Osteoblast (primary cell): ENCODE data around the gene E2F1. TPM values are rescaled to one million over a fixed set of nuclear protein-coding genes. Genes with fewer than 3 reads are reported as not detected.

Experiments
- DNase-seq: peaks from one replicate; pipeline ENCODE4 v3.0.0; 2011; ENCODE audit warnings: low spot score, mixed read lengths; ENCODE audit not compliant: insufficient read length; ENCODE audit errors: missing footprints
- H2AFZ ChIP-seq: 2 replicates; pipeline ENCODE4 v1.6.0; 2011; ENCODE audit warnings: mild to moderate bottlenecking, low read length
- H3K27ac ChIP-seq: 2 replicates; pipeline ENCODE4 v1.5.1; 2011; ENCODE audit warnings: mild to moderate bottlenecking, low read depth, low read length, moderate library complexity
- H3K27me3 ChIP-seq: 2 replicates; pipeline ENCODE4 v1.6.0; 2012; ENCODE audit warnings: mild to moderate bottlenecking, control low read depth, inconsistent platforms, low read length, moderate library complexity; ENCODE audit not compliant: insufficient read depth
- H3K36me3 ChIP-seq: 2 replicates; pipeline ENCODE4 v1.5.1; 2011; ENCODE audit warnings: mild to moderate bottlenecking, low read length, control low read depth, moderate library complexity; ENCODE audit not compliant: insufficient read depth
- H3K4me1 ChIP-seq: 2 replicates; pipeline ENCODE4 v1.5.1; 2011; ENCODE audit warnings: mild to moderate bottlenecking, low read length, control low read depth, moderate library complexity; ENCODE audit not compliant: insufficient read depth
- H3K4me2 ChIP-seq: 2 replicates; pipeline ENCODE4 v1.6.0; 2011; ENCODE audit warnings: mild to moderate bottlenecking, low read length; ENCODE audit not compliant: insufficient read depth
- H3K4me3 ChIP-seq: fragments of 200-600 bp; sonication (generic); 3 replicates; pipeline ENCODE4 v1.5.1; 2012; ENCODE audit warnings: mild to moderate bottlenecking, low read length, inconsistent platforms; ENCODE audit not compliant: insufficient read depth
- H3K79me2 ChIP-seq: 2 replicates; pipeline ENCODE4 v1.6.0; 2012; ENCODE audit warnings: mild to moderate bottlenecking, low read length, control low read depth, inconsistent platforms; ENCODE audit not compliant: insufficient read depth
- H3K9me3 ChIP-seq: 2 replicates; pipeline ENCODE4 v1.5.1; 2011; ENCODE audit warnings: low read depth, low read length, control low read depth
- H4K20me1 ChIP-seq: 2 replicates; pipeline ENCODE4 v1.6.0; 2012; ENCODE audit warnings: mild to moderate bottlenecking, low read length, control low read depth; ENCODE audit not compliant: insufficient read depth
- total RNA-seq: library from RNA; depleted of rRNA; stranded (reverse); fragments of >200 nt; gene quantifications from 2 replicates; pipeline ENCODE4 v1.2.3, GENCODE V29; 2012
- TF ChIP-seq, protein P1 (sequence below): IDR thresholded peaks from 2 replicates; pipeline ENCODE4 v1.5.1; 2011; ENCODE audit warnings: mild to moderate bottlenecking, low read depth, low read length, moderate library complexity; ENCODE audit errors: extremely low read depth

E2F1 gene
- total RNA-seq, 1 donor: 1.4 TPM

DNA sequence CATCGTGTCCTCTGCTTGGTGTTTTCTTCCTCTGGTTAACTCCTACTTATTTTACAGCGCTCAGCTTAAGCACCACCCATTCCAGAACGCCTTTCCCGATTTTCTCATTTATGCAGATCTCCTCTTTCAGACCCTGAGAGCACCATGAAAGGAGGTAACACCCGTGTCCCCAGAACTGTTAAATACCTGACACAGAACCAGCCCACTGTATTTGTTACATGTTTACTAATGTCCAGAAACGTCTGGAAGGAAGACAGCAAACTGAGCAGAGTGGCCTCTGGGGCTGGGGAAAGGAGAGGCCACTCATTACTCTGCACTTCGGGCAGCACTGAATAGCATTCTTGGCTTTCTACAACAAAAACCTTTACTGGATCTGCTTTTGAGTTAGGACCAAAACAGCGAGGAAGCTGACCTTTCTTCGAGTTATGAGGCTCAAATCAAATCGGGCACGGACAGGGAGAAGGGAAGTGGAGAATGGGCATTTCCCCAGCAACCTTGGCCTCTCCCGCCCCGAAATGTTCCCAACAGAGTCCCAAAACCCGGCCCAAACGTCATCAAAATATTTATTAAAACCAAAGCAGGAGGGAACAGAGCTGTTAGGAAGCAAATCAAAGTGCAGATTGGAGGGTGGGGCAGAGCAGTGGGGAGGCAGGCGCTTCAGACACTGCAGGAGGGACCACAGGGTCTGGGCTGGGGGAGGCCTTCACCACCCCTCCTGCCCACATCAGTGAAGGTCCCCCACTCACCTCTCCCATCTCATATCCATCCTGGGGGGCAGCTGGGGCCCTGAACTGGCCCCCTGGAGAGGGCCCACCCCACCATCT, 10.8 kb downstream of the E2F1 start:
- TF ChIP-seq, protein P1, sequence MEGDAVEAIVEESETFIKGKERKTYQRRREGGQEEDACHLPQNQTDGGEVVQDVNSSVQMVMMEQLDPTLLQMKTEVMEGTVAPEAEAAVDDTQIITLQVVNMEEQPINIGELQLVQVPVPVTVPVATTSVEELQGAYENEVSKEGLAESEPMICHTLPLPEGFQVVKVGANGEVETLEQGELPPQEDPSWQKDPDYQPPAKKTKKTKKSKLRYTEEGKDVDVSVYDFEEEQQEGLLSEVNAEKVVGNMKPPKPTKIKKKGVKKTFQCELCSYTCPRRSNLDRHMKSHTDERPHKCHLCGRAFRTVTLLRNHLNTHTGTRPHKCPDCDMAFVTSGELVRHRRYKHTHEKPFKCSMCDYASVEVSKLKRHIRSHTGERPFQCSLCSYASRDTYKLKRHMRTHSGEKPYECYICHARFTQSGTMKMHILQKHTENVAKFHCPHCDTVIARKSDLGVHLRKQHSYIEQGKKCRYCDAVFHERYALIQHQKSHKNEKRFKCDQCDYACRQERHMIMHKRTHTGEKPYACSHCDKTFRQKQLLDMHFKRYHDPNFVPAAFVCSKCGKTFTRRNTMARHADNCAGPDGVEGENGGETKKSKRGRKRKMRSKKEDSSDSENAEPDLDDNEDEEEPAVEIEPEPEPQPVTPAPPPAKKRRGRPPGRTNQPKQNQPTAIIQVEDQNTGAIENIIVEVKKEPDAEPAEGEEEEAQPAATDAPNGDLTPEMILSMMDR: no peak
- peaks cover 13% of the 10 kb centered on the region for H4K20me1 ChIP-seq

DNA sequence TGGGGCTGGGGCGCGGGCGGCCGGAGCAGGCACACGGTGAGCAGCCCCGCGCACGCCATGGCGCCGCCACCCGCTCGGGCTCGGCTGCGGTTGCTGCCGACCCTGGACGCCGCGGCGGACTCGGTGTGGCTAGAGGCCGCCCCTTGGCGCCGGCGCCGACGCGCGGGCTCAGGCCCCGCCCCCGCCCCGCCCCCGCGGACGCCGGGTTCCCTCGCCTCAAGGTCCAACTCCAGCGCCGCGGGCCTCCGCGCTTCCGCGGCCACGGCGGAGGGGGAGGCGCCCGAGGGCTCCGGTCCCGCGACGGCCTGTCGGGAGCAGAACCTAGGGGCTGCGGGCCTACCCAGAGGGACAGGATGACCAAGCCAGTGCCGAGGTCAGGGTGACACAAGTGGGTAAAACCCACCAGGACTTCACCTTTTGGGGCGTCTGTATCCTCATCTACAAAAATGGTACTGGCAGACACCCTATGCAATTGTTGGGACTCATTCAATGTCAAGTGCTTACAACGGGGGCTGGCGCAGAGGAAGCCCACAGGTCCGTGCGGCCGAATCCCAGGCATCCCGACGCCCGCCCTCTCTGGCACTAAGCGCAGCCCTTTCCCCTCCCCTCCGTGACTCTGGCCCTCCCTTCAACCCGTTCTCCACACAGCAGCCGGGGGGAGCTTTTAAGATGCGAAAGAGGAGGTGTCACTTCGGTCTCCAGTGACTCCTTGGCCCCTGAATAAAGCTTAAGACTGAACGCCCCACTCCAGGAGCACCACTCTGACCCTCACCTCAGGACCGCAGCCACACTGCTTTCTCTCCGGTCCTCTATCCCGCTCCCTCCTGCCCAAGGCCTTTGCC, 11.7 kb downstream of the E2F1 start, which contains the start of gene NECAB3:
Gene NECAB3, minus strand, starts transcription at position 135 of the 842 bp plus-strand sequence. Its CDS starts 76 bp downstream, at position 59.
- peaks cover 19% of the 10 kb centered on the region for H3K36me3 ChIP-seq
- DNase-seq: peak; percentile 99

More for the DNA sequence above, 10.8 kb downstream of the E2F1 start:
- peak; percentile 93 for DNase-seq
- Histone ChIP-seq H3K27ac (peak overlapping the region; percentile 70), H3K9me3 (no peaks in the 10 kb centered on the region), H2AFZ (peak overlapping the region; percentile 92), H3K4me3 (peak overlapping the region; percentile 74), H3K27me3 (no peaks in the 10 kb centered on the region), H3K79me2 (peaks cover 5% of the 10 kb centered on the region), H3K36me3 (peaks cover 17% of the 10 kb centered on the region), H3K4me1 (peaks cover 28% of the 10 kb centered on the region), H3K4me2 (peak overlapping the region; percentile 92)

DNA sequence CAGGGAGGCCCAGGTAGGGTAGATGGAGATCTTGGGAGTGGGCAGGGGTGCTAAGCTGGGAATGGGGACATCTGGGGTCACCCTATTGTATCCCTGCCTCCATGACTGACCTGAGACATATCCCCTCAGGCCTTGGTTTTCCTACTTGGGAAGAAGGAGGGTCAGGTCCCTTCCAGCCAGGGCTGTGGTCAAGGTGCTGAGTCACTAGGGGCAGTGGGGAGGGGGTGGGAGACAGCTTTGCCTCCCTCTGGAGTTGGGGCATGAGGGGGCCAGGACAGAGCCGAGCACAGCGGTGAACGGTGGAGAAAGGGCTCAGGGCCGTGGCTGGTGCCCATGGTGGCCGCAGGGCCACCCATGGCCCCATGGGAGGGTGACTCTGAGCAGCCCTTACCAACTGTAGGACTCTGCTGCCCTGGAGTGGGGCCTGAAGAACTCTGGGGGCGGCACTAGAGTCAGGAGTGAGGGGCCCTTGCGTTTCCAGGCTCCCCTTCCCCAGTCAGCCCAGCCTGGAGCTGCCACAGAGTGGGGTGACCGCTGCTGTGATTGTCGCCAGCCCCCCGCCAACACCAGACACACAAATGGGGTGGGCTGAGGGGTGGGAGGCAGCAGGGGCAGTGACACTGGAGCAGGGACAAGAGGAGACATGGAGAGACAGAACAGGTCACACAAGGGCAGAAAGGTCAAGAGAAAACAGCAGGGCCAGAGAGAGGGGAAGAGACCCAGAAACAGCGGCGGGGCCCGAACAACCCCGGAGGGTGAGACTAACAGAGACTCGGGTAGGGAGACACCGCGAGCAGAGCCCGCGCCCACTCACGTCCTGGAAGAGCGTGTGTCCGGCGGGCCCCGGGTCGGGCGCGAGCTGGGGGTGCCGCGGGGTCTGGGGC, 12.5 kb downstream of the E2F1 start:
- Histone ChIP-seq H3K4me3 (peak overlapping the region; percentile 74), H3K36me3 (peaks cover 19% of the 10 kb centered on the region), H3K27ac (peak overlapping the region; percentile 23), H3K9me3 (no peaks in the 10 kb centered on the region), H2AFZ (peak overlapping the region; percentile 84), H3K79me2 (peaks cover 5% of the 10 kb centered on the region), H3K4me1 (peaks cover 26% of the 10 kb centered on the region), H3K27me3 (no peaks in the 10 kb centered on the region), H4K20me1 (peaks cover 9% of the 10 kb centered on the region), H3K4me2 (peak overlapping the region; percentile 86)
- TF ChIP-seq, protein P1: no peak
- DNase-seq: peak; percentile 97

More for the DNA sequence above, 11.7 kb downstream of the E2F1 start, which contains the start of gene NECAB3:
- peaks cover 5% of the 10 kb centered on the region for H3K79me2 ChIP-seq
- H2AFZ ChIP-seq: peak within 1 kb of the TSS; percentile 92
- H3K4me1 ChIP-seq: peaks cover 26% of the 10 kb centered on the region
- TF ChIP-seq, protein P1: no peak
- H3K27ac ChIP-seq: peak within 1 kb of the TSS; percentile 70
- H3K27me3 ChIP-seq: no peaks in the 10 kb centered on the region
- peaks cover 9% of the 10 kb centered on the region for H4K20me1 ChIP-seq
- peak within 1 kb of the TSS; percentile 74 for H3K4me3 ChIP-seq
- H3K9me3 ChIP-seq: no peaks in the 10 kb centered on the region
- peak within 1 kb of the TSS; percentile 92 for H3K4me2 ChIP-seq
